H1 (cell line): Measurements from ENCODE around the gene SLITRK4. TPM values are rescaled to one million over a fixed set of nuclear protein-coding genes. Genes with fewer than 3 reads are reported as not detected.
A peak's percentile ranks its signal among the peaks of the same experiment; 100 is the strongest.

ENCODE experiments used
- CBX5 ChIP-seq: fragments of 300-800, 300-1000 bp; sonication (generic); IDR thresholded peaks from 2 replicates; pipeline ENCODE4 v1.7.1; 2016; ENCODE audit warnings: antibody characterized with exemption, low read length, low read depth
- EGR1 ChIP-seq: IDR thresholded peaks from 2 replicates; pipeline ENCODE4 v1.6.1; 2011; ENCODE audit warnings: low read depth, low read length, borderline replicate concordance
- EZH2 ChIP-seq: fragments of 200-600 bp; sonication (generic); IDR thresholded peaks from 2 replicates; pipeline ENCODE4 v1.7.1; 2012; ENCODE audit warnings: low read depth, mild to moderate bottlenecking, moderate library complexity, low read length, inconsistent platforms; ENCODE audit not compliant: severe bottlenecking
- GABPA ChIP-seq: IDR thresholded peaks from 2 replicates; pipeline ENCODE4 v1.6.1; 2011; ENCODE audit warnings: mild to moderate bottlenecking, low read length, moderate library complexity, borderline replicate concordance; ENCODE audit not compliant: insufficient read depth
- HDAC2 ChIP-seq, 2 experiments: fragments of 300-600 bp in 1 of 2; sonication (generic) in 1 of 2; IDR thresholded peaks; 2 replicates each; pipeline ENCODE4 v1.6.1; 2011 to 2012; ENCODE audit warnings: low read depth in 2 of 2, low read length in 2 of 2, mild to moderate bottlenecking in 2 of 2, moderate library complexity in 2 of 2, borderline replicate concordance in 1 of 2, inconsistent platforms in 1 of 2
- SAP30 ChIP-seq: fragments of 300-600 bp; sonication (generic); IDR thresholded peaks from 2 replicates; pipeline ENCODE4 v1.7.1; 2012; ENCODE audit warnings: low read length, moderate library complexity, mild to moderate bottlenecking, inconsistent platforms; ENCODE audit not compliant: insufficient read depth, insufficient replicate concordance
- SP4 ChIP-seq: IDR thresholded peaks from 2 replicates; pipeline ENCODE4 v1.6.1; 2012; ENCODE audit warnings: low read length, inconsistent platforms
- SRF ChIP-seq: IDR thresholded peaks from 2 replicates; pipeline ENCODE4 v1.6.1; 2011; ENCODE audit warnings: mild to moderate bottlenecking, low read depth, low read length, moderate library complexity
- TAF1 ChIP-seq: IDR thresholded peaks from 2 replicates; pipeline ENCODE4 v1.6.1; 2011; ENCODE audit warnings: mild to moderate bottlenecking, low read depth, low read length
- TAF7 ChIP-seq: optimal IDR thresholded peaks from 2 replicates; pipeline ENCODE3; 2011; ENCODE audit warnings: low read depth, mild to moderate bottlenecking, inconsistent platforms, low read length, moderate library complexity, borderline replicate concordance
- YY1 ChIP-seq: IDR thresholded peaks from 2 replicates; pipeline ENCODE4 v1.6.1; 2011; ENCODE audit warnings: low read depth, mild to moderate bottlenecking, low read length
- polyA plus RNA-seq, 7 experiments: library from polyadenylated mRNA; depleted of rRNA in 3 of 7; stranded (reverse) in 5 of 7; unstranded in 2 of 7; fragments of >200 nt in 5 of 7; fragments of 200-250 nt in 2 of 7; gene quantifications; 1 replicate in 5 of 7; 2 replicates in 1 of 7; 4 replicates in 1 of 7; pipeline versions ENCODE4 v1.2.1 to v1.2.3, GENCODE V29; 2011 to 2013; ENCODE audit warnings: missing spikeins in 2 of 7, mixed read lengths in 2 of 7
- total RNA-seq: library from RNA; stranded (reverse); fragmentation: NEBNext Ultra II Directional; extraction: Animal tissue kit (Norgen Biotek cat#: 25700); gene quantifications from 2 replicates; pipeline ENCODE4 v1.2.1, GENCODE V29; 2021

SLITRK4 gene
- total and polyA plus RNA-seq, 2 of the 8 experiments (the other 6 are each of a cell fraction or from before 2014, with no cell fraction given) = 3.1 to 8.2 TPM

- TF ChIP-seq HDAC2 (IDR thresholded peaks at IDR 0.05; ENCODE audit: borderline replicate concordance in 1 of 2, low read depth in 2 of 2, low read length in 2 of 2) (no peak), EZH2 (no peak), YY1 (peak; percentile 33; the same call in 1 of the 2 replicates), EGR1 (peak; percentile 49), SRF (peak; percentile 32; the same call in 1 of the 2 replicates), CBX5 (no peak), SAP30 (no peak), TAF1 (0 out of 2 replicates have a peak, but pooled peaks have one; percentile 10), GABPA (no peak), TAF7 (no peak), SP4 (no peak)
- TF ChIP-seq, all 59 proteins: peak for 5
Observed at GRCh38 chrX:143635915-143636314, at the start of gene SLITRK4 (continued).
